NCI-H2107 treated with DMSO at 0.1 percent for 48 hours (cell line): ENCODE data around the gene THRB.
A peak's percentile ranks its signal among the peaks of the same experiment; 100 is the strongest.

Experiments
- DNase-seq: peaks from one replicate; lab custom pipeline; 2025; ENCODE audit not compliant: unreplicated experiment; lab: John Stamatoyannopoulos, UW

THRB gene

GRCh38 chr3:24272875-24273274 lies 221.8 kb downstream of the THRB start:
- no peak for DNase-seq

GRCh38 chr3:24272408-24272807 lies 222.2 kb downstream of the THRB start:
- no peak for DNase-seq

GRCh38 chr3:24271228-24271627 lies 223.4 kb downstream of the THRB start:
- DNase-seq = no peak

- DNase-seq = no peak
Measured at GRCh38 chr3:24270744-24271143, 223.9 kb downstream of the THRB start.

GRCh38 chr3:24270204-24270691 lies 224.4 kb downstream of the THRB start:
- DNase-seq = no peak

GRCh38 chr3:24264748-24265158 lies 229.9 kb downstream of the THRB start:
- DNase-seq = no peak

GRCh38 chr3:24264011-24264410 lies 230.6 kb downstream of the THRB start:
- no peak for DNase-seq

GRCh38 chr3:24263069-24263668 lies 231.5 kb downstream of the THRB start:
- no peak for DNase-seq

GRCh38 chr3:24261521-24261920 lies 233.1 kb downstream of the THRB start:
- DNase-seq = no peak

GRCh38 chr3:24259901-24260512 lies 234.6 kb downstream of the THRB start:
- no peak for DNase-seq

GRCh38 chr3:24258727-24259600 lies 235.7 kb downstream of the THRB start:
- no peak for DNase-seq

GRCh38 chr3:24258260-24258659 lies 236.4 kb downstream of the THRB start:
- no peak for DNase-seq

GRCh38 chr3:24255414-24255813 lies 239.2 kb downstream of the THRB start:
- DNase-seq = no peak

GRCh38 chr3:24254649-24255048 lies 240.0 kb downstream of the THRB start:
- no peak for DNase-seq

GRCh38 chr3:24253336-24253735 lies 241.3 kb downstream of the THRB start:
- no peak for DNase-seq

GRCh38 chr3:24249523-24249922 lies 245.1 kb downstream of the THRB start:
- no peak for DNase-seq

GRCh38 chr3:24245056-24245455 lies 249.6 kb downstream of the THRB start:
- no peak for DNase-seq

GRCh38 chr3:24244491-24244890 lies 250.2 kb downstream of the THRB start:
- DNase-seq = no peak

- peak; percentile 80 for DNase-seq
Measured at GRCh38 chr3:24242012-24242698, 252.5 kb downstream of the THRB start.

GRCh38 chr3:24240306-24240705 lies 254.3 kb downstream of the THRB start:
- DNase-seq = no peak

GRCh38 chr3:24237971-24238706 lies 256.5 kb downstream of the THRB start:
- DNase-seq = peak; percentile 53
